K562 (cell line): ENCODE results near the gene TENM3. TPM values are rescaled to one million over a fixed set of nuclear protein-coding genes. Genes with fewer than 3 reads are reported as not detected.

ENCODE experiments used
- ATAC-seq: fragments of 200-7000 bp; cut with Tn5 transposase; 3 replicates; pipeline ENCODE4 v1.9.1; 2020; ENCODE audit warnings: moderate library complexity
- BruUV-seq: library from RNA; stranded (reverse); fragments of 400-500 nt; replicated peaks from 2 replicates; lab custom pipeline; 2021; lab: Mats Ljungman, UMichigan
- CTCF ChIA-PET: fragments of 300-600 bp; formaldehyde crosslinking; extraction: SDS; loops from one replicate; lab custom pipeline; 2021; ENCODE audit warnings: low intra/inter-chr PET ratio; lab: Yijun Ruan, JAX
- POLR2A ChIA-PET: fragments of 300-600, 350-650 bp; sonication (Branson Sonifier 250); formaldehyde crosslinking; extraction: SDS; loops from one replicate; lab custom pipeline; 2021; ENCODE audit warnings: antibody characterized with exemption, inconsistent platforms; lab: Yijun Ruan, JAX
- DNase-seq, 4 experiments: peaks; one replicate each; pipeline versions ENCODE4 v3.0.0 to v3.0.0-alpha.2; 2011 to 2018; ENCODE audit warnings: low spot score in 3 of 4, mixed read lengths in 3 of 4; ENCODE audit errors: extremely low read depth in 1 of 4
- FAIRE-seq: peaks from 2 replicates; lab custom pipeline; 2011; peaks lifted over from hg19 to GRCh38; lab: Jason Lieb, UNC
- H2AFZ ChIP-seq: 2 replicates; pipeline ENCODE4 v1.6.0; 2011; ENCODE audit warnings: low read depth, low read length, control low read depth, inconsistent platforms
- H3K27ac ChIP-seq: fragments of 200-600 bp; 3 replicates; pipeline ENCODE4 v1.8.0; 2011; ENCODE audit warnings: low read depth, mild to moderate bottlenecking, control low read depth, inconsistent platforms, low read length, moderate library complexity, mixed read lengths; ENCODE audit errors: extremely low read depth
- H3K27me3 ChIP-seq, 2 experiments: fragments of 300-600 bp in 1 of 2; 2 replicates in 1 of 2; 3 replicates in 1 of 2; pipeline versions ENCODE4 v1.6.0 to v1.8.0; 2011; ENCODE audit warnings: inconsistent platforms in 2 of 2, low read length in 2 of 2, mild to moderate bottlenecking in 1 of 2, mixed read lengths in 1 of 2, moderate library complexity in 1 of 2; ENCODE audit not compliant: control insufficient read depth in 2 of 2, insufficient read depth in 2 of 2
- H3K36me3 ChIP-seq: fragments of 300-600 bp; 3 replicates; pipeline ENCODE4 v1.8.0; 2011; ENCODE audit warnings: mild to moderate bottlenecking, low read length, inconsistent platforms; ENCODE audit not compliant: control insufficient read depth, insufficient read depth
- H3K4me1 ChIP-seq, 2 experiments: fragments of 200-600 bp in 1 of 2; replicated peaks in 1 of 2; 2 replicates in 1 of 2; 3 replicates in 1 of 2; pipeline versions ENCODE4 v1.5.1 to v1.8.0; 2011; ENCODE audit warnings: inconsistent platforms in 2 of 2, low read length in 2 of 2, mild to moderate bottlenecking in 1 of 2, mixed read lengths in 1 of 2, moderate library complexity in 1 of 2; ENCODE audit not compliant: control insufficient read depth in 2 of 2, insufficient read depth in 2 of 2
- H3K4me2 ChIP-seq: 2 replicates; pipeline ENCODE4 v1.6.1; 2011; ENCODE audit warnings: low read length, control low read depth, inconsistent platforms, mixed read lengths; ENCODE audit not compliant: insufficient read depth
- H3K4me3 ChIP-seq: fragments of 200-600 bp; sonication (generic), shearing (Covaris generic); 2 replicates; pipeline ENCODE4 v1.5.1; 2016; ENCODE audit warnings: control low read depth, inconsistent platforms
- H3K79me2 ChIP-seq: fragments of 200-600 bp; 3 replicates; pipeline ENCODE4 v1.8.0; 2011; ENCODE audit warnings: low read length, inconsistent platforms; ENCODE audit not compliant: control insufficient read depth, insufficient read depth
- H3K9ac ChIP-seq, 2 experiments: 2 replicates each; pipeline versions ENCODE4 v1.6.0 to v1.6.1; 2011; ENCODE audit warnings: low read depth in 2 of 2, low read length in 2 of 2, control low read depth in 1 of 2, inconsistent platforms in 1 of 2, mild to moderate bottlenecking in 1 of 2, mixed read lengths in 1 of 2; ENCODE audit not compliant: insufficient read depth in 1 of 2
- H3K9me1 ChIP-seq: one replicate; pipeline ENCODE4 v1.6.0; 2011; ENCODE audit warnings: inconsistent platforms, mild to moderate bottlenecking, low read length, moderate library complexity; ENCODE audit not compliant: control insufficient read depth, insufficient read depth
- H3K9me3 ChIP-seq: replicated peaks from 2 replicates; pipeline ENCODE4 v1.5.1; 2011; ENCODE audit warnings: low read depth, low read length, inconsistent platforms; ENCODE audit not compliant: control insufficient read depth, insufficient read depth
- H4K20me1 ChIP-seq: replicated peaks from 2 replicates; pipeline ENCODE4 v1.6.1; 2011; ENCODE audit warnings: low read length, inconsistent platforms, mixed read lengths; ENCODE audit not compliant: control insufficient read depth, insufficient read depth
- BACH1 ChIP-seq: fragments of 200-800 bp; sonication (Bioruptor generic); IDR thresholded peaks from 2 replicates; pipeline ENCODE4 v1.6.1; 2016; ENCODE audit warnings: missing genetic modification characterization, missing compliant biosample characterization
- CCAR2 ChIP-seq: fragments of 200-400 bp; formaldehyde crosslinking; IDR thresholded peaks from 2 replicates; pipeline ENCODE4 v1.6.1; 2017; ENCODE audit warnings: mild to moderate bottlenecking, low read depth, low read length
- CHD2 ChIP-seq: IDR thresholded peaks from 2 replicates; pipeline ENCODE4 v1.6.1; 2011; ENCODE audit warnings: low read depth, low read length
- FOS ChIP-seq: IDR thresholded peaks from 3 replicates; pipeline ENCODE4 v1.6.1; 2011; ENCODE audit not compliant: insufficient read length; ENCODE audit errors: extremely low read depth
- NCOA2 ChIP-seq, 2 experiments: fragments of 450-650 bp; IDR thresholded peaks; 2 replicates each; pipeline ENCODE4 v1.6.1; 2018; ENCODE audit warnings: mild to moderate bottlenecking in 2 of 2, moderate library complexity in 1 of 2; ENCODE audit not compliant: partially characterized antibody in 2 of 2
- NR3C1 ChIP-seq: sonication (generic); formaldehyde crosslinking; IDR thresholded peaks from 2 replicates; pipeline ENCODE4 v1.8.1; 2022; ENCODE audit warnings: missing genetic modification reagents
- POLR3G ChIP-seq: IDR thresholded peaks from 2 replicates; pipeline ENCODE4 v1.6.1; 2011; ENCODE audit not compliant: insufficient read length, insufficient replicate concordance; ENCODE audit errors: extremely low read depth
- ZNF134 ChIP-seq: fragments of 250-450 bp; sonication (Bioruptor Pico); conservative IDR thresholded peaks from 2 replicates; pipeline ENCODE4 v1.4.0; 2020
- WGBS: fragments of 100-300 bp; shearing (Covaris generic); methylation state at CpG from one replicate; pipeline ENCODE4 v1.1.6; 2016; ENCODE audit warnings: low coverage, mixed read lengths; ENCODE audit not compliant: insufficient coverage; ENCODE audit errors: missing lambda C conversion rate; 5-methylcytosine and 5-hydroxymethylcytosine counted together
- in situ Hi-C: fragments of 300-500 bp; cut with MboI; formaldehyde crosslinking; loops from 4 replicates; pipeline ENCODE4 v1.15.0; 2018; ENCODE audit warnings: inconsistent platforms, mixed read lengths
- intact Hi-C: fragments of 100-400 bp; cut with micrococcal nuclease; formaldehyde crosslinking; loops from 2 replicates; pipeline ENCODE4 v1.14.2; 2022
- polyA plus RNA-seq, 8 experiments: library from polyadenylated mRNA; depleted of rRNA in 4 of 8; stranded (reverse) in 5 of 8; unstranded in 3 of 8; fragments of >200 nt; fragmentation: Nextera tagmentation in 2 of 8; fragmentation: Illumina TruSeq in 1 of 8; extraction: Ambion mirVana in 2 of 8; extraction: Trizol in 1 of 8; gene quantifications; 2 replicates each; pipeline versions ENCODE4 v1.2.1 to v1.2.3, GENCODE V29; 2011 to 2014; ENCODE audit warnings: inconsistent platforms in 1 of 8, missing spikeins in 1 of 8
- total RNA-seq, 7 experiments: library from RNA; depleted of rRNA in 6 of 7; stranded (reverse); fragments of >200 nt in 6 of 7; fragmentation: Illumina TruSeq in 2 of 7; extraction: Trizol in 2 of 7; gene quantifications; 2 replicates each; pipeline versions ENCODE4 v1.2.1 to v1.2.3, GENCODE V29; 2011 to 2021; ENCODE audit warnings: low replicate concordance in 1 of 7
- TF ChIP-seq, protein P1 (sequence below): sonication (generic); formaldehyde crosslinking; IDR thresholded peaks from 2 replicates; pipeline ENCODE4 v1.8.1; 2023; ENCODE audit warnings: mild to moderate bottlenecking, missing genetic modification reagents, moderate library complexity
- TF ChIP-seq, protein P2 (sequence below): sonication (generic); formaldehyde crosslinking; IDR thresholded peaks from 2 replicates; pipeline ENCODE4 v1.8.1; 2023; ENCODE audit warnings: mild to moderate bottlenecking, missing genetic modification reagents
- TF ChIP-seq, protein P3 (sequence below): sonication (generic); formaldehyde crosslinking; IDR thresholded peaks from 2 replicates; pipeline ENCODE4 v1.8.0; 2022; ENCODE audit warnings: mild to moderate bottlenecking, low read depth, missing genetic modification reagents

The TENM3 gene
- total and polyA plus RNA-seq, 9 of the 15 experiments (the other 6 are each of a cell fraction or from before 2014, with no cell fraction given) = 0.01 to 0.02 TPM; not detected in 7

DNA sequence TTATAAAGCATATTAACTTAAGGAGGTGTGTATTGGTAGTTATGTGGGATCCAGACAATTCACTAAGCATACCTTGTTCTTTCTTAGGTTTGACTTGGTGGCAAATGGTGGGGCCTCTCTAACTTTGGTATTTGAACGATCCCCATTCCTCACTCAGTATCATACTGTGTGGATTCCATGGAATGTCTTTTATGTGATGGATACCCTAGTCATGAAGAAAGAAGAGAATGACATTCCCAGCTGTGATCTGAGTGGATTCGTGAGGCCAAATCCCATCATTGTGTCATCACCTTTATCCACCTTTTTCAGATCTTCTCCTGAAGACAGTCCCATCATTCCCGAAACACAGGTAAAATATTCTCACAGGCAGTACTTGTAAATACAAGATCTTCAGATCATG lies 487.6 kb downstream of the TENM3 start:
- intact Hi-C loops = no loop called here
- Histone ChIP-seq H2AFZ (no peak overlapping the region), H3K27me3 (peaks cover 0 to 5% of the 10 kb centered on the region in 2 experiments; a peak in 1 of 5 replicates), H3K9me1 (no peaks in the 10 kb centered on the region), H4K20me1 (no peaks in the 10 kb centered on the region), H3K4me3 (no peak overlapping the region), H3K9me3 (no peaks in the 10 kb centered on the region), H3K4me2 (no peak overlapping the region), H3K36me3 (no peaks in the 10 kb centered on the region), H3K27ac (no peak overlapping the region), H3K79me2 (no peaks in the 10 kb centered on the region), H3K4me1 (no peaks in the 10 kb centered on the region), H3K9ac (no peak overlapping the region)
- TF ChIP-seq CCAR2 (no peak), NCOA2 (IDR thresholded peaks at IDR 0.05; ENCODE audit: partially characterized antibody in 2 of 2) (no peak)
- TF ChIP-seq, protein P1, sequence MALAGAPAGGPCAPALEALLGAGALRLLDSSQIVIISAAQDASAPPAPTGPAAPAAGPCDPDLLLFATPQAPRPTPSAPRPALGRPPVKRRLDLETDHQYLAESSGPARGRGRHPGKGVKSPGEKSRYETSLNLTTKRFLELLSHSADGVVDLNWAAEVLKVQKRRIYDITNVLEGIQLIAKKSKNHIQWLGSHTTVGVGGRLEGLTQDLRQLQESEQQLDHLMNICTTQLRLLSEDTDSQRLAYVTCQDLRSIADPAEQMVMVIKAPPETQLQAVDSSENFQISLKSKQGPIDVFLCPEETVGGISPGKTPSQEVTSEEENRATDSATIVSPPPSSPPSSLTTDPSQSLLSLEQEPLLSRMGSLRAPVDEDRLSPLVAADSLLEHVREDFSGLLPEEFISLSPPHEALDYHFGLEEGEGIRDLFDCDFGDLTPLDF (CRISPR knock-in tag) = no peak
- in situ Hi-C loops = no loop called here
- ChIA-PET POLR2A (no interaction called here), CTCF (no interaction called here)
- no TSS peak for BruUV-seq
- ATAC-seq (no peak), FAIRE-seq (no peak), DNase-seq (no peak)
- WGBS = 0% methylated on average over 3 of the region's 3 CpGs

DNA sequence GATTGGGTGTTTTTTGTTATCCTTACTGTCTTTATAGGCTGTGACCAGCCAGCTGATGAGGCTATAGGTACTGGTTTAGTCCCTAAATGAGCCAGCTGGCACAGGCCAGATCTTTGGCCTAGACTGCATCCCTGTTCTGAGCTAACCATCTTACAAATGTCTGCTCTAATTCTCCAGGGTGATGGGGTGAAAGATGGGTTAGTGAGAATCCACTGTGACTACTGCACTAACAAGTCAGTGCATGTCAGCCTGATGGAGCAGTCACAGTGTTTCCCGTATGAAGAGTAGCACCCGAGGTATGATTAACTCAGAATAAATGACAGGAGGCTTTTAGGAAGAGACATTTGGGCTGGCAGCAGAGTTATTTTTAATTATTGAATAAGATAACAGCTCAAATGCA lies 493.0 kb downstream of the TENM3 start:
- FAIRE-seq = no peak
- Histone ChIP-seq H4K20me1 (no peaks in the 10 kb centered on the region), H3K79me2 (no peaks in the 10 kb centered on the region), H3K36me3 (no peaks in the 10 kb centered on the region), H3K4me1 (no peaks in the 10 kb centered on the region), H3K9me1 (no peaks in the 10 kb centered on the region), H3K4me3 (no peak overlapping the region), H3K27ac (no peak overlapping the region), H2AFZ (no peak overlapping the region), H3K9ac (no peak overlapping the region), H3K27me3 (no peaks in the 10 kb centered on the region), H3K9me3 (no peaks in the 10 kb centered on the region), H3K4me2 (no peak overlapping the region)
- no peak for ATAC-seq
- DNase-seq = no peak
- intact Hi-C loops (no loop called here), in situ Hi-C loops (no loop called here)
- WGBS = 0% methylated on average over 2 of the region's 2 CpGs
- BruUV-seq = no TSS peak
- CTCF ChIA-PET = no interaction called here
- POLR2A ChIA-PET = no interaction called here
- TF ChIP-seq, protein P2, sequence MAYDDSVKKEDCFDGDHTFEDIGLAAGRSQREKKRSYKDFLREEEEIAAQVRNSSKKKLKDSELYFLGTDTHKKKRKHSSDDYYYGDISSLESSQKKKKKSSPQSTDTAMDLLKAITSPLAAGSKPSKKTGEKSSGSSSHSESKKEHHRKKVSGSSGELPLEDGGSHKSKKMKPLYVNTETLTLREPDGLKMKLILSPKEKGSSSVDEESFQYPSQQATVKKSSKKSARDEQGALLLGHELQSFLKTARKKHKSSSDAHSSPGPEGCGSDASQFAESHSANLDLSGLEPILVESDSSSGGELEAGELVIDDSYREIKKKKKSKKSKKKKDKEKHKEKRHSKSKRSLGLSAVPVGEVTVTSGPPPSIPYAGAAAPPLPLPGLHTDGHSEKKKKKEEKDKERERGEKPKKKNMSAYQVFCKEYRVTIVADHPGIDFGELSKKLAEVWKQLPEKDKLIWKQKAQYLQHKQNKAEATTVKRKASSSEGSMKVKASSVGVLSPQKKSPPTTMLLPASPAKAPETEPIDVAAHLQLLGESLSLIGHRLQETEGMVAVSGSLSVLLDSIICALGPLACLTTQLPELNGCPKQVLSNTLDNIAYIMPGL (CRISPR knock-in tag) = no peak
- no peak for TF ChIP-seq POLR3G
- no peak for TF ChIP-seq NR3C1
- no peak for TF ChIP-seq FOS
- TF ChIP-seq ZNF134 = no peak
- no peak for TF ChIP-seq CHD2
- TF ChIP-seq, protein P3, sequence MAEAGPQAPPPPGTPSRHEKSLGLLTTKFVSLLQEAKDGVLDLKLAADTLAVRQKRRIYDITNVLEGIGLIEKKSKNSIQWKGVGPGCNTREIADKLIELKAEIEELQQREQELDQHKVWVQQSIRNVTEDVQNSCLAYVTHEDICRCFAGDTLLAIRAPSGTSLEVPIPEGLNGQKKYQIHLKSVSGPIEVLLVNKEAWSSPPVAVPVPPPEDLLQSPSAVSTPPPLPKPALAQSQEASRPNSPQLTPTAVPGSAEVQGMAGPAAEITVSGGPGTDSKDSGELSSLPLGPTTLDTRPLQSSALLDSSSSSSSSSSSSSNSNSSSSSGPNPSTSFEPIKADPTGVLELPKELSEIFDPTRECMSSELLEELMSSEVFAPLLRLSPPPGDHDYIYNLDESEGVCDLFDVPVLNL = no peak
- no peak for TF ChIP-seq BACH1
